ENCODE measurements around the gene FBXL3.
A peak's percentile ranks its signal among the peaks of the same experiment; 100 is the strongest.
"Not testable (repeated sequence)": the region's sequence is repeated elsewhere in the genome, so short reads cannot be mapped to it uniquely, and the experiment has no call there.

FBXL3 gene

GRCh38 chr13:77026255-77026860, 601 bp downstream of the FBXL3 start:
- peak; percentile 51 for DNase-seq (ENCODE audit: low spot score)

- DNase-seq (ENCODE audit: low spot score): no peak
These were observed 4.6 kb downstream of the FBXL3 start for GRCh38 chr13:77022341-77022740.

GRCh38 chr13:77019756-77020155, 7.2 kb downstream of the FBXL3 start:
- DNase-seq (ENCODE audit: low spot score): no peak

GRCh38 chr13:77016888-77017623, 9.9 kb downstream of the FBXL3 start:
- DNase-seq (ENCODE audit: low spot score): no peak

GRCh38 chr13:77016251-77016812, 10.6 kb downstream of the FBXL3 start:
- no peak for DNase-seq (ENCODE audit: low spot score)

- DNase-seq (ENCODE audit: low spot score): no peak
These were observed 11.9 kb downstream of the FBXL3 start for GRCh38 chr13:77014906-77015685.

- no peak for DNase-seq (ENCODE audit: low spot score)
These were observed 13.0 kb downstream of the FBXL3 start for GRCh38 chr13:77013853-77014542.

GRCh38 chr13:77009719-77010118, 17.2 kb downstream of the FBXL3 start:
- not testable (repeated sequence) for DNase-seq (ENCODE audit: low spot score)

- DNase-seq (ENCODE audit: low spot score): no peak
These were observed 17.9 kb downstream of the FBXL3 start for GRCh38 chr13:77009011-77009410.

GRCh38 chr13:77008337-77008736, 18.6 kb downstream of the FBXL3 start:
- not testable (repeated sequence) for DNase-seq (ENCODE audit: low spot score)

GRCh38 chr13:77002590-77003190, 24.3 kb downstream of the FBXL3 start:
- DNase-seq (ENCODE audit: low spot score): peak; percentile 32

- no peak for DNase-seq (ENCODE audit: low spot score)
These were observed 24.9 kb downstream of the FBXL3 start for GRCh38 chr13:77001963-77002587.

- no peak for DNase-seq (ENCODE audit: low spot score)
These were observed 25.4 kb downstream of the FBXL3 start for GRCh38 chr13:77001540-77001939.

- no peak for DNase-seq (ENCODE audit: low spot score)
These were observed 26.5 kb downstream of the FBXL3 start for GRCh38 chr13:77000475-77000874.

- no peak for DNase-seq (ENCODE audit: low spot score)
These were observed 32.7 kb downstream of the FBXL3 start for GRCh38 chr13:76994281-76994680.

GRCh38 chr13:76993473-76993872, 33.5 kb downstream of the FBXL3 start:
- no peak for DNase-seq (ENCODE audit: low spot score)

- DNase-seq (ENCODE audit: low spot score): no peak
These were observed 33.9 kb downstream of the FBXL3 start for GRCh38 chr13:76993021-76993420.

GRCh38 chr13:76992548-76993001, 34.4 kb downstream of the FBXL3 start:
- DNase-seq (ENCODE audit: low spot score): peak; percentile 29

- DNase-seq (ENCODE audit: low spot score): peak; percentile 89
These were observed 35.0 kb downstream of the FBXL3 start, which contains the start of gene CLN5 for GRCh38 chr13:76991796-76992547. CLN5 (plus strand) TSS chr13:76992081; CDS start chr13:76992099, 18 bp downstream.

GRCh38 chr13:76991432-76991795, 35.5 kb downstream of the FBXL3 start:
- DNase-seq (ENCODE audit: low spot score): peak; percentile 36
